Stimulated activated naive B cell treated with anti-CD40 and anti-IgM and Interleukin-4, amounts not matched to agents 10 μg/mL and 1 μg/mL and 100 μg/mL, for 72 hours (primary cell): ENCODE data around the gene MIB2.

Source experiments
- ATAC-seq, 2 donors: fragments of 150-1000 bp; cut with Tn5 transposase; replicated peaks; 2 replicates each; pipeline ENCODE4 v1.10.0; 2021; ENCODE audit warnings: moderate library complexity in 1 of 2
- DNase-seq: peaks from one replicate; pipeline ENCODE4 v3.0.0; 2021
- H3K27ac Mint-ChIP-seq: one replicate; pipeline ENCODE4 v1.8.0; 2022; ENCODE audit warnings: mild to moderate bottlenecking, mixed read lengths
- H3K27me3 Mint-ChIP-seq, 2 donors: one replicate each; pipeline ENCODE4 v1.8.0; 2022; ENCODE audit warnings: mixed read lengths in 2 of 2
- H3K36me3 Mint-ChIP-seq, 2 donors: one replicate each; pipeline ENCODE4 v1.8.0; 2022; ENCODE audit warnings: mixed read lengths in 2 of 2, mild to moderate bottlenecking in 1 of 2
- H3K4me1 Mint-ChIP-seq, 2 donors: one replicate each; pipeline ENCODE4 v1.8.0; 2022; ENCODE audit warnings: mixed read lengths in 2 of 2, mild to moderate bottlenecking in 1 of 2
- H3K4me3 Mint-ChIP-seq, 2 donors: one replicate each; pipeline ENCODE4 v1.8.0; 2022; ENCODE audit warnings: mild to moderate bottlenecking in 2 of 2, mixed read lengths in 2 of 2, moderate library complexity in 1 of 2
- H3K9me3 Mint-ChIP-seq, 2 donors: one replicate each; pipeline ENCODE4 v1.8.0; 2022; ENCODE audit warnings: mixed read lengths in 2 of 2, mild to moderate bottlenecking in 1 of 2

The MIB2 gene

GRCh38 chr1:1624443-1625403 lies 9.4 kb downstream of the MIB2 start:
- Mint-ChIP-seq H3K4me3 (no peak overlapping the region), H3K4me1 (peaks cover 3 to 4% of the 10 kb centered on the region in 2 donors), H3K27me3 (no peaks in the 10 kb centered on the region), H3K27ac (no peak overlapping the region), H3K9me3 (no peaks in the 10 kb centered on the region), H3K36me3 (peaks cover 0 to 7% of the 10 kb centered on the region in 2 donors)
- no peak for DNase-seq
- no peak for ATAC-seq

- ATAC-seq, result no peak
- Mint-ChIP-seq H3K4me3 (no peak overlapping the region), H3K27ac (no peak overlapping the region)
Observed at GRCh38 chr1:1625404-1625775, 10.1 kb downstream of the MIB2 start.

GRCh38 chr1:1625824-1626206 lies 10.5 kb downstream of the MIB2 start:
- H3K27ac Mint-ChIP-seq, result no peak overlapping the region
- ATAC-seq (no peak), DNase-seq (no peak)
- H3K9me3 Mint-ChIP-seq, result peaks cover 0 to 2% of the 10 kb centered on the region in 2 donors
- H3K4me3 Mint-ChIP-seq, result no peak overlapping the region
- peaks cover 2 to 11% of the 10 kb centered on the region in 2 donors for H3K36me3 Mint-ChIP-seq
- H3K4me1 Mint-ChIP-seq, result peaks cover 5% of the 10 kb centered on the region in 2 donors
- H3K27me3 Mint-ChIP-seq, result peaks cover 4 to 5% of the 10 kb centered on the region in 2 donors

More at GRCh38 chr1:1625404-1625775, 10.1 kb downstream of the MIB2 start:
- no peak for DNase-seq
- peaks cover 0 to 2% of the 10 kb centered on the region in 2 donors for H3K9me3 Mint-ChIP-seq
- H3K27me3 Mint-ChIP-seq, result peaks cover 3 to 4% of the 10 kb centered on the region in 2 donors
- peaks cover 5% of the 10 kb centered on the region in 2 donors for H3K4me1 Mint-ChIP-seq
- H3K36me3 Mint-ChIP-seq, result peaks cover 2 to 10% of the 10 kb centered on the region in 2 donors

GRCh38 chr1:1626207-1627141 lies 11.2 kb downstream of the MIB2 start:
- ATAC-seq, result no peak
- Mint-ChIP-seq H3K4me3 (no peak overlapping the region), H3K9me3 (peaks cover 0 to 2% of the 10 kb centered on the region in 2 donors)

GRCh38 chr1:1627261-1627828 lies 12.0 kb downstream of the MIB2 start:
- Mint-ChIP-seq H3K27me3 (peaks cover 9 to 11% of the 10 kb centered on the region in 2 donors), H3K9me3 (peaks cover 0 to 2% of the 10 kb centered on the region in 2 donors), H3K4me1 (peaks cover 5 to 6% of the 10 kb centered on the region in 2 donors), H3K36me3 (peaks cover 2 to 11% of the 10 kb centered on the region in 2 donors), H3K27ac (no peak overlapping the region), H3K4me3 (no peak overlapping the region)
- ATAC-seq (no peak), DNase-seq (no peak)

More at GRCh38 chr1:1626207-1627141, 11.2 kb downstream of the MIB2 start:
- Mint-ChIP-seq H3K27me3 (peaks cover 6 to 8% of the 10 kb centered on the region in 2 donors), H3K4me1 (peaks cover 5% of the 10 kb centered on the region in 2 donors), H3K27ac (no peak overlapping the region), H3K36me3 (peaks cover 2 to 11% of the 10 kb centered on the region in 2 donors)
- DNase-seq, result no peak

GRCh38 chr1:1627829-1628753 lies 12.8 kb downstream of the MIB2 start:
- Mint-ChIP-seq H3K36me3 (peaks cover 2 to 8% of the 10 kb centered on the region in 2 donors), H3K27ac (peak overlapping the region; percentile 77), H3K4me3 (peak overlapping the region in 1 of 2 donors; percentile 55), H3K27me3 (peaks cover 9 to 11% of the 10 kb centered on the region in 2 donors), H3K4me1 (peaks cover 4 to 5% of the 10 kb centered on the region in 2 donors), H3K9me3 (peaks cover 0 to 2% of the 10 kb centered on the region in 2 donors)
- DNase-seq, result no peak
- ATAC-seq, result no peak

- ATAC-seq (no peak), DNase-seq (no peak)
- Mint-ChIP-seq H3K36me3 (peaks cover 2 to 8% of the 10 kb centered on the region in 2 donors), H3K4me1 (peaks cover 4 to 5% of the 10 kb centered on the region in 2 donors), H3K4me3 (peak overlapping the region in 1 of 2 donors; percentile 55), H3K9me3 (peaks cover 0 to 2% of the 10 kb centered on the region in 2 donors), H3K27me3 (peaks cover 9 to 11% of the 10 kb centered on the region in 2 donors), H3K27ac (peak overlapping the region; percentile 77)
Observed at GRCh38 chr1:1628754-1629429, 13.6 kb downstream of the MIB2 start.

- Mint-ChIP-seq H3K4me1 (peaks cover 4 to 5% of the 10 kb centered on the region in 2 donors), H3K9me3 (peaks cover 0 to 2% of the 10 kb centered on the region in 2 donors), H3K36me3 (peaks cover 2 to 7% of the 10 kb centered on the region in 2 donors), H3K4me3 (peak overlapping the region; percentile 50 to 56), H3K27ac (peak overlapping the region; percentile 47), H3K27me3 (peaks cover 9 to 11% of the 10 kb centered on the region in 2 donors)
- DNase-seq, result no peak
- ATAC-seq, result peak; percentile 1 to 15
Observed at GRCh38 chr1:1629430-1630190, 14.3 kb downstream of the MIB2 start.

GRCh38 chr1:1630191-1630964 lies 15.1 kb downstream of the MIB2 start:
- peak; percentile 85 to 91 for ATAC-seq
- H3K9me3 Mint-ChIP-seq, result peaks cover 0 to 2% of the 10 kb centered on the region in 2 donors
- H3K27ac Mint-ChIP-seq, result peak overlapping the region; percentile 96
- peaks cover 9 to 11% of the 10 kb centered on the region in 2 donors for H3K27me3 Mint-ChIP-seq
- H3K4me3 Mint-ChIP-seq, result peak overlapping the region; percentile 81 to 82
- peaks cover 3 to 4% of the 10 kb centered on the region in 2 donors for H3K36me3 Mint-ChIP-seq
- peaks cover 4 to 5% of the 10 kb centered on the region in 2 donors for H3K4me1 Mint-ChIP-seq
- DNase-seq, result peak; percentile 87

GRCh38 chr1:1630965-1631781 lies 15.9 kb downstream of the MIB2 start:
- H3K36me3 Mint-ChIP-seq, result peaks cover 4% of the 10 kb centered on the region in 2 donors
- H3K27ac Mint-ChIP-seq, result peak overlapping the region; percentile 91
- H3K4me1 Mint-ChIP-seq, result peaks cover 4 to 5% of the 10 kb centered on the region in 2 donors
- DNase-seq (no peak), ATAC-seq (no peak)
- H3K4me3 Mint-ChIP-seq, result peak overlapping the region; percentile 41 to 55
- peaks cover 0 to 2% of the 10 kb centered on the region in 2 donors for H3K9me3 Mint-ChIP-seq
- H3K27me3 Mint-ChIP-seq, result peaks cover 9 to 11% of the 10 kb centered on the region in 2 donors
